Loucy (cell line): ENCODE results near the gene AHNAK.

Experiments
- H2AFZ ChIP-seq: fragments of 200-600 bp; sonication (generic); 2 replicates; pipeline ENCODE4 v1.6.0; 2016; ENCODE audit warnings: antibody characterized with exemption, mild to moderate bottlenecking, low read length, moderate library complexity
- H3F3A ChIP-seq: fragments of 200-600 bp; 2 replicates; pipeline ENCODE4 v1.6.0; 2016; ENCODE audit warnings: antibody characterized with exemption, low read depth, mild to moderate bottlenecking
- H3K27me3 ChIP-seq: fragments of 200-600 bp; sonication (generic); 2 replicates; pipeline ENCODE4 v1.6.1; 2014; ENCODE audit warnings: low read length, mild to moderate bottlenecking; ENCODE audit not compliant: insufficient read depth, poor library complexity, severe bottlenecking
- H3K36me3 ChIP-seq: fragments of 200-600 bp; sonication (generic); 2 replicates; pipeline ENCODE4 v1.6.1; 2016; ENCODE audit warnings: low read length; ENCODE audit not compliant: insufficient read depth
- H3K4me1 ChIP-seq: fragments of 200-600 bp; sonication (generic); 2 replicates; pipeline ENCODE4 v1.5.1; 2014; ENCODE audit warnings: low read length, mild to moderate bottlenecking; ENCODE audit not compliant: insufficient read depth, poor library complexity, severe bottlenecking
- H3K4me2 ChIP-seq: fragments of 200-600 bp; sonication (generic); 2 replicates; pipeline ENCODE4 v1.6.0; 2014; ENCODE audit warnings: antibody characterized with exemption, low read length, low read depth, mild to moderate bottlenecking; ENCODE audit not compliant: poor library complexity, severe bottlenecking
- H3K4me3 ChIP-seq: fragments of 200-600 bp; sonication (generic); 2 replicates; pipeline ENCODE4 v1.5.1; 2014; ENCODE audit warnings: low read length, mild to moderate bottlenecking, mixed read lengths; ENCODE audit not compliant: poor library complexity, severe bottlenecking
- H3K79me2 ChIP-seq: fragments of 200-600 bp; sonication (generic); 2 replicates; pipeline ENCODE4 v1.6.1; 2014; ENCODE audit warnings: low read length; ENCODE audit not compliant: insufficient read depth
- H3K9ac ChIP-seq: fragments of 200-600 bp; sonication (generic); 2 replicates; pipeline ENCODE4 v1.6.0; 2014; ENCODE audit warnings: mild to moderate bottlenecking, low read depth, low read length, moderate library complexity; ENCODE audit not compliant: poor library complexity, severe bottlenecking
- H3K9me2 ChIP-seq: fragments of 200-600 bp; sonication (generic); replicated peaks from 2 replicates; pipeline ENCODE4 v1.6.1; 2016; ENCODE audit warnings: low read depth, low read length, mixed read lengths
- H3K9me3 ChIP-seq: fragments of 200-600 bp; sonication (generic); 2 replicates; pipeline ENCODE4 v1.6.1; 2014; ENCODE audit warnings: mild to moderate bottlenecking, antibody characterized with exemption, low read length, low read depth; ENCODE audit not compliant: insufficient read depth
- H4K20me1 ChIP-seq: fragments of 200-600 bp; sonication (generic); 2 replicates; pipeline ENCODE4 v1.6.0; 2014; ENCODE audit warnings: antibody characterized with exemption, low read length, mild to moderate bottlenecking; ENCODE audit not compliant: insufficient read depth, poor library complexity, severe bottlenecking
- EZH2phosphoT487 ChIP-seq: fragments of 200-600 bp; IDR thresholded peaks from 2 replicates; pipeline ENCODE4 v1.6.1; 2018; ENCODE audit warnings: antibody characterized with exemption, mild to moderate bottlenecking, moderate library complexity, borderline replicate concordance
- TF ChIP-seq, protein P1 (sequence below): fragments of 200-600 bp; sonication (generic); conservative IDR thresholded peaks from 2 replicates; pipeline ENCODE4 v1.5.1; 2014; ENCODE audit warnings: mild to moderate bottlenecking, antibody characterized with exemption, low read length

Gene AHNAK

DNA sequence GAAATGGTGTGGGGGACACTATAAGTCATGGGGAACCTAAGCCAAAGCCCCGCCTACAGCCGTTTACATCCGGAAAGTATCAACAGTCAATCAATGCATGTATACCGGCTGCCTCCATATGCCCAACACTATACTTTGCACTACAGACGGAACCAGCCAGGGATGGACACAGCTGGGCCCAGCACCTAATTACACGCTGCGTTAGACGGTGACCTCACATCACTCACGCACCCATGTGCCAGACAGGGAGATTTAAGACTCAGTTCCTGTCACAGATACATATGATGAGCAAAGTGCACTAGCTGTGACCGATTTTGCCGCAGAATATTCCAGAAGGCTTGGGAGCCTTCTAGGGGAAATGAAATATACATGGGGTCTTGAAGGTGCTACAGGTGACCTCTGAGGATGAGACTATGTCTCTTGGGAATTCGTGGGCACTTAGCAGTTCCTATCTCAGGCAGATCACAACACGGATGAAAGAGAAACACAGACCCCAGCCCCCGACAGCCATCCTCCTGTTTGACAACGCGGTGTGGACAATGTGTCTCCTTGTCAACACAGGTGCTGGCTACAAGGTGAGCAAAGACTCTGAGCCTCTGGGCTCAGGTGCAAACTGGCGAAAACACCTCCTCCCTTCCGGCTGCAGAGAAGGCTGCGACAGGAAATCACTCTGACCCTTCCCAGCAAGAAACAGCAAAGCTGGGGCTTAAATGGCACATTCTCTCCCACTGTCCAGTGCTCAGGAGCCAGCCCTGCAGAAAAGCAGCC lies 8.0 kb downstream of the AHNAK start:
- Histone ChIP-seq H3K4me3 (no peak overlapping the region), H3K9me3 (no peaks in the 10 kb centered on the region), H3K79me2 (peaks cover 28% of the 10 kb centered on the region), H3K9me2 (no peaks in the 10 kb centered on the region), H3K36me3 (peaks cover 11% of the 10 kb centered on the region; the same call in 1 of the 2 replicates), H4K20me1 (no peaks in the 10 kb centered on the region), H3K27me3 (no peaks in the 10 kb centered on the region), H3K4me2 (peak overlapping the region; percentile 36), H3K9ac (no peak overlapping the region), H2AFZ (no peak overlapping the region), H3F3A (no peaks in the 10 kb centered on the region), H3K4me1 (peaks cover 37% of the 10 kb centered on the region)
- TF ChIP-seq, protein P1, sequence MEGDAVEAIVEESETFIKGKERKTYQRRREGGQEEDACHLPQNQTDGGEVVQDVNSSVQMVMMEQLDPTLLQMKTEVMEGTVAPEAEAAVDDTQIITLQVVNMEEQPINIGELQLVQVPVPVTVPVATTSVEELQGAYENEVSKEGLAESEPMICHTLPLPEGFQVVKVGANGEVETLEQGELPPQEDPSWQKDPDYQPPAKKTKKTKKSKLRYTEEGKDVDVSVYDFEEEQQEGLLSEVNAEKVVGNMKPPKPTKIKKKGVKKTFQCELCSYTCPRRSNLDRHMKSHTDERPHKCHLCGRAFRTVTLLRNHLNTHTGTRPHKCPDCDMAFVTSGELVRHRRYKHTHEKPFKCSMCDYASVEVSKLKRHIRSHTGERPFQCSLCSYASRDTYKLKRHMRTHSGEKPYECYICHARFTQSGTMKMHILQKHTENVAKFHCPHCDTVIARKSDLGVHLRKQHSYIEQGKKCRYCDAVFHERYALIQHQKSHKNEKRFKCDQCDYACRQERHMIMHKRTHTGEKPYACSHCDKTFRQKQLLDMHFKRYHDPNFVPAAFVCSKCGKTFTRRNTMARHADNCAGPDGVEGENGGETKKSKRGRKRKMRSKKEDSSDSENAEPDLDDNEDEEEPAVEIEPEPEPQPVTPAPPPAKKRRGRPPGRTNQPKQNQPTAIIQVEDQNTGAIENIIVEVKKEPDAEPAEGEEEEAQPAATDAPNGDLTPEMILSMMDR: no peak
- TF ChIP-seq EZH2phosphoT487: no peak

DNA sequence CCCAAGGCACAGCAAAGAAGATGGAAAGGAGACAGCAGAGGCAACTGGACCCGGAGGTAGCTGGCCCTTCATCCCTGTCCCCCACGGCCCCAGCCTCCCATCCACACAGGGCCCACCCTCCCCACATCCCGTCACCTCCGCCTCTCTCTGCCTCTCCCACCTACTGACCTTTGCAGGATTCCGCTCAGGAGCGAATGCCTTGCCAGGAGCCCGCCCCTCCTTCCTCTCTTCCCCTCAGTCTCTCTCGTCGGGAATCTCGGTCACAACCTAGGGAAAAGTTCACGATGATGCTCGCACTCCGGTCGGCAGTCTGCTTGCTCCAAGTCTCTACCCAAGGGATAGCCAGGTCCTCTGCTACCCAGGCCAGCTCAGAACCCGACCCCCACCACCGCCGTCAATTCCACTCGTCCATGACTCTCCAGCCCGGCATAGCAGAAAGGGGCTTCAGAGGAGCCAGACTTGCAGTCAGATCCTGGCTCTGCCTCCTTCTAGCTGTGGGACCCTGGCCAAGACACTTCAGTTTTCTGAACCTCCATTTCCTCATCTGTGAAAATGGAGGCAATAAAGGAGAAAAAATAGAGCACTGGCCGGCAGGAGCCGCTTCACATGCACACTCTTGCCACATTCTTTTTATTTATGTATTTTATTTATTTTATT lies 10.2 kb downstream of the AHNAK start:
- H3K36me3 ChIP-seq: peaks cover 21% of the 10 kb centered on the region; the same call in 1 of the 2 replicates
- no peaks in the 10 kb centered on the region for H4K20me1 ChIP-seq
- no peaks in the 10 kb centered on the region for H3K9me3 ChIP-seq
- H3K27me3 ChIP-seq: no peaks in the 10 kb centered on the region
- no peak overlapping the region for H3K9ac ChIP-seq
- no peaks in the 10 kb centered on the region for H3K9me2 ChIP-seq
- no peak for TF ChIP-seq EZH2phosphoT487
- TF ChIP-seq, protein P1: no peak
- no peak overlapping the region for H3K4me2 ChIP-seq
- no peaks in the 10 kb centered on the region for H3F3A ChIP-seq
- H2AFZ ChIP-seq: no peak overlapping the region
- H3K79me2 ChIP-seq: peaks cover 15% of the 10 kb centered on the region
- H3K4me1 ChIP-seq: peaks cover 17% of the 10 kb centered on the region
- no peak overlapping the region for H3K4me3 ChIP-seq

DNA sequence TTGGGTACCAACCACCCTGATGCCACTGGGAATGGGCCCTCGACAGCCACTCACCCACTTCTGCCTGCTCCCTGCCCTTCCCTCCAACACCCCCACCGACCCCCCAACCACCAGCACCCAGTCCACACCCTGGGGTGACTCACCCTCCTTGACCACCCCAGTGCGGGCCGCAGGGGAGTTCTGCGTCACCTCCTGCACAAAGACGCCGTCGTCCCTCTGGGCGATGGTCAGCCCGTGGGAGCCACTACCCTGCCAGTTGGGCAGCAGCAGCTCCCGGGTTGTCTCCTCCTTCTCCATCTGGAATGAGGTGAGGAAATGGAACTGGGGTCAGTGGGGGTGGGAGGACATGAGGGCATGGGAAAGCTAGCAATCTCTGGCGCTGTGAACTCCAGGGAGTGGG lies 10.8 kb downstream of the AHNAK start:
- Histone ChIP-seq H3K9me2 (no peaks in the 10 kb centered on the region), H3F3A (no peaks in the 10 kb centered on the region), H3K36me3 (peaks cover 21% of the 10 kb centered on the region; the same call in 1 of the 2 replicates), H3K79me2 (peaks cover 13% of the 10 kb centered on the region), H3K9me3 (no peaks in the 10 kb centered on the region), H4K20me1 (no peaks in the 10 kb centered on the region), H3K4me2 (no peak overlapping the region), H2AFZ (no peak overlapping the region), H3K9ac (no peak overlapping the region), H3K4me1 (peaks cover 17% of the 10 kb centered on the region), H3K4me3 (no peak overlapping the region), H3K27me3 (no peaks in the 10 kb centered on the region)
- no peak for TF ChIP-seq EZH2phosphoT487
- TF ChIP-seq, protein P1: no peak
